Gastrocnemius medialis (tissue), 4 donors: ENCODE results near the gene TLR5. TPM values are rescaled to one million over a fixed set of nuclear protein-coding genes. Genes with fewer than 3 reads are reported as not detected.

Experiments used
- ATAC-seq, 2 donors: fragments of 150-250 bp; one replicate each; pipeline ENCODE4 v1.9.1; 2016
- DNase-seq, 2 donors: peaks; one replicate each; pipeline ENCODE4 v3.0.0-alpha.2; 2019
- H3K27ac ChIP-seq, 4 donors: fragments of 200-600 bp; sonication (generic); 1 replicate in 1 of 4; 2 replicates in 3 of 4; pipeline ENCODE4 v1.5.1; 2016 to 2018; ENCODE audit warnings: mild to moderate bottlenecking in 2 of 4, moderate library complexity in 1 of 4
- H3K27me3 ChIP-seq, 3 donors: fragments of 200-600 bp; sonication (generic) in 2 of 3; 1 replicate in 1 of 3; 2 replicates in 2 of 3; pipeline versions ENCODE4 v1.5.1 to v1.6.0; 2016 to 2019; ENCODE audit warnings: mild to moderate bottlenecking in 1 of 3, moderate library complexity in 1 of 3
- H3K36me3 ChIP-seq, 2 donors: fragments of 200-600 bp; sonication (generic) in 1 of 2; one replicate each; pipeline ENCODE4 v1.5.1; 2017 to 2018
- H3K4me1 ChIP-seq, 2 donors: fragments of 200-600 bp; sonication (generic) in 1 of 2; one replicate each; pipeline ENCODE4 v1.5.1; 2016 to 2017; ENCODE audit warnings: mild to moderate bottlenecking in 2 of 2
- H3K4me3 ChIP-seq, 4 donors: fragments of 200-600 bp; sonication (generic) in 3 of 4; 1 replicate in 1 of 4; 2 replicates in 3 of 4; pipeline ENCODE4 v1.5.1; 2016 to 2019; ENCODE audit warnings: mild to moderate bottlenecking in 2 of 4
- H3K9me3 ChIP-seq, 3 donors: fragments of 200-600 bp; sonication (generic) in 2 of 3; 1 replicate in 1 of 3; 2 replicates in 2 of 3; pipeline ENCODE4 v1.5.1; 2016 to 2019
- POLR2A ChIP-seq, 2 donors: fragments of 450-650 bp; IDR thresholded peaks; one replicate each; pipeline ENCODE4 v1.6.1; 2017; ENCODE audit warnings: antibody characterized with exemption in 2 of 2, mild to moderate bottlenecking in 2 of 2, moderate library complexity in 2 of 2
- in situ Hi-C, 4 donors: fragments of 200-750 bp; cut with MboI; loops; one replicate each; pipeline versions ENCODE4 v1.15.0 to v1.8.0; 2017; ENCODE audit warnings: low sequenced_read_pairs in 4 of 4
- intact Hi-C: fragments of 100-400 bp; cut with DNase I; formaldehyde crosslinking; loops from one replicate; pipeline ENCODE4 v1.15.1; 2023; ENCODE audit warnings: low total_unique reads
- total RNA-seq, 4 donors: library from RNA; depleted of rRNA; stranded (reverse); fragments of >200 nt; gene quantifications; one replicate each; pipeline versions ENCODE4 v1.1.0 to v1.2.3, GENCODE V29; 2016
- TF ChIP-seq, protein P1 (sequence below), 5 experiments: fragments of 450-650 bp in 3 of 5; fragments of 200-600 bp in 2 of 5; sonication (generic) in 2 of 5; IDR thresholded peaks in 4 of 5; conservative IDR thresholded peaks in 1 of 5; 1 replicate in 4 of 5; 2 replicates in 1 of 5; pipeline ENCODE4 v1.5.1; 2016 to 2019; ENCODE audit warnings: antibody characterized with exemption in 5 of 5, mild to moderate bottlenecking in 3 of 5, moderate library complexity in 3 of 5

Gene TLR5
- total RNA-seq, 4 donors from 2014 or later: 0.49 to 2.1 (median 1.3) TPM

DNA sequence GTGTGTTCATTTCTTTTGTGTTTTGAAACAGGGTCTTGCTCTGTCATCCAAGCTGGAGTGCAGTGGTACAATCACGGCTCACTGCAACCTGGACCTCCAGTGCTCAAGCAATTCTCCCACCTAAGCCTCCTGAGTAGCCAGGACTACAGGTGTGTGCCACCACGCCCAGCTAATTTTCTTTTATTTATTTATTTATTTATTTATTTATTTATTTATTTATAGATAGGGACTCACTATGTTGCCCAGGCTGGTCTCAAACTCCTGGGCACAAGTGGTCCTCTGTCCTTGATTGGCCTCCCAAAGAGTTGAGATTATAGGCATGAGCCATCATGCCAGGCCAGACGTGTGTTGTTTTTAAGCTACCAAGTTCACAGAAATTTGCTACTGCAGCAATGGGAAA, 43.8 kb upstream of the TLR5 start:
- intact Hi-C loops: loop anchor here (1.0 kb wide), 1 partner anchor 41 kb away; no protein-coding TSS in a partner anchor
- Histone ChIP-seq H3K27me3 (no peaks in the 10 kb centered on the region), H3K4me1 (no peaks in the 10 kb centered on the region), H3K36me3 (no peaks in the 10 kb centered on the region), H3K27ac (no peak overlapping the region), H3K4me3 (no peak overlapping the region), H3K9me3 (no peaks in the 10 kb centered on the region)
- ATAC-seq: no peak
- no peak for TF ChIP-seq POLR2A (IDR thresholded peaks at IDR 0.05)
- TF ChIP-seq, protein P1, sequence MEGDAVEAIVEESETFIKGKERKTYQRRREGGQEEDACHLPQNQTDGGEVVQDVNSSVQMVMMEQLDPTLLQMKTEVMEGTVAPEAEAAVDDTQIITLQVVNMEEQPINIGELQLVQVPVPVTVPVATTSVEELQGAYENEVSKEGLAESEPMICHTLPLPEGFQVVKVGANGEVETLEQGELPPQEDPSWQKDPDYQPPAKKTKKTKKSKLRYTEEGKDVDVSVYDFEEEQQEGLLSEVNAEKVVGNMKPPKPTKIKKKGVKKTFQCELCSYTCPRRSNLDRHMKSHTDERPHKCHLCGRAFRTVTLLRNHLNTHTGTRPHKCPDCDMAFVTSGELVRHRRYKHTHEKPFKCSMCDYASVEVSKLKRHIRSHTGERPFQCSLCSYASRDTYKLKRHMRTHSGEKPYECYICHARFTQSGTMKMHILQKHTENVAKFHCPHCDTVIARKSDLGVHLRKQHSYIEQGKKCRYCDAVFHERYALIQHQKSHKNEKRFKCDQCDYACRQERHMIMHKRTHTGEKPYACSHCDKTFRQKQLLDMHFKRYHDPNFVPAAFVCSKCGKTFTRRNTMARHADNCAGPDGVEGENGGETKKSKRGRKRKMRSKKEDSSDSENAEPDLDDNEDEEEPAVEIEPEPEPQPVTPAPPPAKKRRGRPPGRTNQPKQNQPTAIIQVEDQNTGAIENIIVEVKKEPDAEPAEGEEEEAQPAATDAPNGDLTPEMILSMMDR (IDR thresholded peaks at IDR 0.05 in 4 of 5, conservative IDR thresholded peaks at IDR 0.05 in 1 of 5): no peak
- in situ Hi-C loops: no loop called here
- DNase-seq: no peak

DNA sequence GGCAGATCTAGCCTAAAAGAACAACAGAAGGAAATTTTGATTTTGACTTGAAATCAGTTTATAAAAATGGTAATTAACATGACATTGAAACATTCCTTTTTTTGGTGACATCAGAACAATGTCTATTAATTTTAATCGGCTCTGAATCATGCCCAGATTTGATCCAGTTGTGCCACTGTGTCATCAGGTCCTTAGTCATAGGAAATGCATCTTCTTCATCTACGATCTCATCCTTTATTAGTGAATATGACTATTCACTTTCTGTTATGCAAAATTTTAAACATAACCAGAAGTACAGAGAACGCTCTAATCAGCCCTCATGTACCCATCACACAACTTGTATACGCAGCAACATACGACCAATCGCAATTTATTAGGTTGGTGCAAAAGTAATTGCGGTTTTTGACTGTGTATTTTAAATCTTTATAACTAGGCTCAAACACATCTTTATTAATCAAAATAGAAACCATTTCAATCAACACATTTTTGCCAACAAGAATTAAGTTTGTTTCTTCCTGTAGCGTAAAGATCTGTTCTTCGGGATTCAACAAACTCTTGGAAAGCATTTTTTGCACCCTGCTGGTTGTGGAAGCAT, 40.3 kb upstream of the TLR5 start:
- DNase-seq: no peak
- in situ Hi-C loops (no loop called here), intact Hi-C loops (no loop called here)
- Histone ChIP-seq H3K36me3 (no peaks in the 10 kb centered on the region), H3K4me3 (no peak overlapping the region), H3K27me3 (no peaks in the 10 kb centered on the region), H3K9me3 (no peaks in the 10 kb centered on the region), H3K4me1 (no peaks in the 10 kb centered on the region), H3K27ac (no peak overlapping the region)
- TF ChIP-seq POLR2A (IDR thresholded peaks at IDR 0.05): no peak
- TF ChIP-seq, protein P1 (IDR thresholded peaks at IDR 0.05 in 4 of 5, conservative IDR thresholded peaks at IDR 0.05 in 1 of 5): no peak
- no peak for ATAC-seq

DNA sequence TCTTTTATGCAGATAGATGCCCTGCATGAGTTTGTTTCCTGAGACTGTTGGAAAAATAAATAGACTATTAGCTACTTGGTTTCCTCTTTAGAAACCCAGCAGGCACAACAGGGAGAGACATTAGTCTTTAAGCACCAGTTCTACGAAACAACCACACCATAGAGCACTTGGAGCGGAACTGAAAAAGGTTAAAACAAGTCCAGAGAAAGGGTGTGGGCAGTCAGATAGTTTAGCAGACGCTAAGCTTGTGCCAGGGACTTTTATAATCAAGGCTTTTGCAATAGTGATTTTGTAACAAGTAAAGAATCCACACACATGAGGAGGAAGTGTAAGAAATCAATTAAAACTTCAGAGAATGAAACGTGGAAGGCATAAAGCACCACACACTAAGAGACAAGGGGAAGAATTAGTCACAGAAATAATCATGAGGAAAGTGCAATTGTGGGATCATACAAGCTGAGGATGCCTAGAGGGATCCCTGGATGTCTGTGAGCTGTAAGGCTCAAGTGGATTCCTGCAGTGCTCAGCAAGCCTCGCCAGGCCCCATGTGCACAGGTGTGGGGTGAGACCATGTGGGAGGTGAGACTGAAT, 37.8 kb upstream of the TLR5 start:
- H3K27me3 ChIP-seq: no peaks in the 10 kb centered on the region
- no peaks in the 10 kb centered on the region for H3K9me3 ChIP-seq
- in situ Hi-C loops: no loop called here
- TF ChIP-seq, protein P1 (IDR thresholded peaks at IDR 0.05 in 4 of 5, conservative IDR thresholded peaks at IDR 0.05 in 1 of 5): no peak
- TF ChIP-seq POLR2A (IDR thresholded peaks at IDR 0.05): no peak
- intact Hi-C loops: no loop called here
- H3K36me3 ChIP-seq: no peaks in the 10 kb centered on the region
- H3K4me3 ChIP-seq: no peak overlapping the region
- no peaks in the 10 kb centered on the region for H3K4me1 ChIP-seq
- DNase-seq: no peak
- no peak overlapping the region for H3K27ac ChIP-seq
- ATAC-seq: peak; percentile 58 to 79

DNA sequence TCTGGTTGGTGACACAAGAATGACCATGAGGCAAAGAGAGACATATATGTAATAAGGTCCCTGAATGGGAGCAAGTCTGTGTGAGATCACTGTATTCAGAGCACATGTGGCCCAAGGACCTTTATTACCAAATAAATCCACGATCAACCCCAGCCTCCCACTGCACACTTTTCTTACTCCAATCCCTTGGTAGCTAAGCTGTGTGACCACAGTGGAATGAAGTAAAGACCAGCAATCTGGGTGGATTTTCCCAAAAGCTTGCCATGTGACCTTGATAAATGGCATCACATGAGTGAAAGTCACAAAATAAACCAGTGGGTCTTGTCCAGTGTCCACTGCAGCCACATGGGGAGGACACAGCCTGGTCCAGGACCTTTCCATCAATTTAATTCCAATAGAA, 36.7 kb upstream of the TLR5 start:
- Histone ChIP-seq H3K4me1 (no peaks in the 10 kb centered on the region), H3K4me3 (no peak overlapping the region), H3K27ac (no peak overlapping the region), H3K27me3 (no peaks in the 10 kb centered on the region), H3K36me3 (no peaks in the 10 kb centered on the region), H3K9me3 (no peaks in the 10 kb centered on the region)
- in situ Hi-C loops (no loop called here), intact Hi-C loops (no loop called here)
- TF ChIP-seq, protein P1 (IDR thresholded peaks at IDR 0.05 in 4 of 5, conservative IDR thresholded peaks at IDR 0.05 in 1 of 5): no peak
- TF ChIP-seq POLR2A (IDR thresholded peaks at IDR 0.05): no peak
- no peak for ATAC-seq
- no peak for DNase-seq
